Keratinocyte (primary cell): ENCODE data around the gene SLC27A3. TPM values are rescaled to one million over a fixed set of nuclear protein-coding genes. Genes with fewer than 3 reads are reported as not detected.

Experiments used
- DNase-seq: peaks from one replicate; pipeline ENCODE4 v3.0.0-alpha.2; 2011; ENCODE audit warnings: low read depth, missing footprints, low spot score
- FAIRE-seq: peaks from 2 replicates; lab custom pipeline; 2011; peaks lifted over from hg19 to GRCh38; lab: Jason Lieb, UNC
- H2AFZ ChIP-seq: 2 replicates; pipeline ENCODE4 v1.6.0; 2012; ENCODE audit warnings: low read length, control low read depth, inconsistent platforms; ENCODE audit not compliant: control insufficient read depth
- H3K27ac ChIP-seq: 2 replicates; pipeline ENCODE4 v1.5.1; 2011; ENCODE audit warnings: low read length; ENCODE audit not compliant: control insufficient read depth, insufficient read depth
- H3K27me3 ChIP-seq: 3 replicates; pipeline ENCODE4 v1.6.0; 2011; ENCODE audit warnings: low read length; ENCODE audit not compliant: control insufficient read depth, insufficient read depth; ENCODE audit errors: extremely low read depth
- H3K36me3 ChIP-seq, 2 experiments: 2 replicates in 1 of 2; 3 replicates in 1 of 2; pipeline ENCODE4 v1.5.1; 2011; ENCODE audit warnings: low read length in 2 of 2, mild to moderate bottlenecking in 1 of 2; ENCODE audit not compliant: control insufficient read depth in 2 of 2, insufficient read depth in 2 of 2; ENCODE audit errors: extremely low read depth in 1 of 2
- H3K4me1 ChIP-seq: 3 replicates; pipeline ENCODE4 v1.5.1; 2011; ENCODE audit warnings: low read length; ENCODE audit not compliant: control insufficient read depth, insufficient read depth; ENCODE audit errors: extremely low read depth
- H3K4me2 ChIP-seq: 3 replicates; pipeline ENCODE4 v1.6.0; 2011; ENCODE audit warnings: low read depth, low read length; ENCODE audit not compliant: control insufficient read depth, insufficient read depth; ENCODE audit errors: extremely low read depth
- H3K4me3 ChIP-seq, 3 experiments: fragments of 200-600 bp in 1 of 3; sonication (generic) in 1 of 3; 2 replicates in 2 of 3; 3 replicates in 1 of 3; pipeline ENCODE4 v1.5.1; 2011 to 2016; ENCODE audit warnings: low read length in 3 of 3, mild to moderate bottlenecking in 3 of 3, control low read depth in 2 of 3, inconsistent platforms in 1 of 3, low read depth in 1 of 3, mixed read lengths in 1 of 3, mixed run types in 1 of 3, moderate library complexity in 1 of 3; ENCODE audit not compliant: control insufficient read depth in 2 of 3, insufficient read depth in 2 of 3; ENCODE audit errors: extremely low read depth in 1 of 3
- H3K79me2 ChIP-seq: 2 replicates; pipeline ENCODE4 v1.6.0; 2012; ENCODE audit warnings: low read length; ENCODE audit not compliant: control insufficient read depth, insufficient read depth
- H3K9ac ChIP-seq: 3 replicates; pipeline ENCODE4 v1.6.0; 2011; ENCODE audit warnings: low read length; ENCODE audit not compliant: control insufficient read depth, insufficient read depth; ENCODE audit errors: extremely low read depth
- H3K9me1 ChIP-seq: 3 replicates; pipeline ENCODE4 v1.6.0; 2011; ENCODE audit warnings: low read length; ENCODE audit not compliant: control insufficient read depth, insufficient read depth; ENCODE audit errors: extremely low read depth
- H3K9me3 ChIP-seq: 2 replicates; pipeline ENCODE4 v1.5.1; 2012; ENCODE audit warnings: low read depth, low read length; ENCODE audit not compliant: control insufficient read depth
- H4K20me1 ChIP-seq: 3 replicates; pipeline ENCODE4 v1.6.0; 2011; ENCODE audit warnings: low read length; ENCODE audit not compliant: control insufficient read depth, insufficient read depth; ENCODE audit errors: extremely low read depth
- EZH2 ChIP-seq: IDR thresholded peaks from one replicate; pipeline ENCODE4 v1.6.1; 2012; ENCODE audit warnings: inconsistent platforms, mild to moderate bottlenecking, low read length, moderate library complexity
- dilution Hi-C: fragments of 300-500 bp; cut with MboI; formaldehyde crosslinking; loops from one replicate; pipeline ENCODE4 v1.7.0; 2020; ENCODE audit warnings: low sequenced_read_pairs; ENCODE audit not compliant: extremely low pct_ligation_motif_present
- polyA plus RNA-seq, 5 experiments: library from polyadenylated mRNA; depleted of rRNA in 3 of 5; stranded (reverse) in 3 of 5; stranded (forward) in 1 of 5; unstranded in 1 of 5; fragments of >200 nt; gene quantifications; 1 replicate in 1 of 5; 2 replicates in 3 of 5; 3 replicates in 1 of 5; pipeline versions ENCODE4 v1.2.1 to v1.2.3, GENCODE V29; 2011 to 2012; ENCODE audit warnings: missing spikeins in 2 of 5, low read depth in 1 of 5, low replicate concordance in 1 of 5
- TF ChIP-seq, protein P1 (sequence below), 3 experiments: IDR thresholded peaks in 1 of 3; conservative IDR thresholded peaks in 1 of 3; optimal IDR thresholded peaks in 1 of 3; 2 replicates in 2 of 3; 3 replicates in 1 of 3; pipeline versions ENCODE3 to v1.5.1; 2011; ENCODE audit warnings: low read length in 3 of 3, mild to moderate bottlenecking in 3 of 3, moderate library complexity in 2 of 3, control low read depth in 1 of 3, inconsistent platforms in 1 of 3; ENCODE audit not compliant: insufficient read depth in 2 of 3; ENCODE audit errors: extremely low read depth in 1 of 3

The SLC27A3 gene
- polyA plus RNA-seq, 1 donor (not counting 4 experiments of a cell fraction or from before 2014, with no cell fraction given), result 7.4 TPM

DNA sequence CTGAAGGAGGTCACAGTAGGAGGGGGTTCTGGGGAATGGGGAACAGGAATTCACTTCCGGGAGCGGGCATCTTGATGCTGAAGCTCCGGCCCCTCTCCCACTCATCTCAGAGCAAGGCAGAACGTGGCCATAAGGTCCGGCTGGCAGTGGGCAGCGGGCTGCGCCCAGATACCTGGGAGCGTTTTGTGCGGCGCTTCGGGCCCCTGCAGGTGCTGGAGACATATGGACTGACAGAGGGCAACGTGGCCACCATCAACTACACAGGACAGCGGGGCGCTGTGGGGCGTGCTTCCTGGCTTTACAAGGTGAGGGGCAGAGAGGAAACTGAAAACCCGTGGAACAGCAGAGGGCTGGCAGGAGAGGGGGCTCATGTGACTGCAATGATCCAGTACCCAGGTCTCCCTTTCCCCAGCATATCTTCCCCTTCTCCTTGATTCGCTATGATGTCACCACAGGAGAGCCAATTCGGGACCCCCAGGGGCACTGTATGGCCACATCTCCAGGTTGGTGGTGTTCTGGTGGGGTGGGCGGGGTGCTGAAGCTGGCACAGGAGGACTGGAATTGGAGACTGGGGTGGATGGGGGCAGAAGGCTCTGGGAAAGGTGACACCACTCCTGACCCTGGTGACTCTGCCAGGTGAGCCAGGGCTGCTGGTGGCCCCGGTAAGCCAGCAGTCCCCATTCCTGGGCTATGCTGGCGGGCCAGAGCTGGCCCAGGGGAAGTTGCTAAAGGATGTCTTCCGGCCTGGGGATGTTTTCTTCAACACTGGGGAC lies 3.0 kb downstream of the SLC27A3 start:
- no peak for DNase-seq
- H3K9me1 ChIP-seq, result no peaks in the 10 kb centered on the region
- no peak overlapping the region for H3K9ac ChIP-seq
- no peaks in the 10 kb centered on the region for H3K9me3 ChIP-seq
- no peak overlapping the region for H3K27ac ChIP-seq
- H3K27me3 ChIP-seq, result no peaks in the 10 kb centered on the region
- H3K4me2 ChIP-seq, result no peak overlapping the region
- peaks cover 19% of the 10 kb centered on the region for H3K4me1 ChIP-seq
- no peak for FAIRE-seq
- no peak overlapping the region for H2AFZ ChIP-seq
- H3K79me2 ChIP-seq, result no peaks in the 10 kb centered on the region
- H3K36me3 ChIP-seq, result peaks cover 0 to 3% of the 10 kb centered on the region in 2 experiments
- dilution Hi-C loops, result no loop called here
- H3K4me3 ChIP-seq, result no peak overlapping the region
- TF ChIP-seq, protein P1, sequence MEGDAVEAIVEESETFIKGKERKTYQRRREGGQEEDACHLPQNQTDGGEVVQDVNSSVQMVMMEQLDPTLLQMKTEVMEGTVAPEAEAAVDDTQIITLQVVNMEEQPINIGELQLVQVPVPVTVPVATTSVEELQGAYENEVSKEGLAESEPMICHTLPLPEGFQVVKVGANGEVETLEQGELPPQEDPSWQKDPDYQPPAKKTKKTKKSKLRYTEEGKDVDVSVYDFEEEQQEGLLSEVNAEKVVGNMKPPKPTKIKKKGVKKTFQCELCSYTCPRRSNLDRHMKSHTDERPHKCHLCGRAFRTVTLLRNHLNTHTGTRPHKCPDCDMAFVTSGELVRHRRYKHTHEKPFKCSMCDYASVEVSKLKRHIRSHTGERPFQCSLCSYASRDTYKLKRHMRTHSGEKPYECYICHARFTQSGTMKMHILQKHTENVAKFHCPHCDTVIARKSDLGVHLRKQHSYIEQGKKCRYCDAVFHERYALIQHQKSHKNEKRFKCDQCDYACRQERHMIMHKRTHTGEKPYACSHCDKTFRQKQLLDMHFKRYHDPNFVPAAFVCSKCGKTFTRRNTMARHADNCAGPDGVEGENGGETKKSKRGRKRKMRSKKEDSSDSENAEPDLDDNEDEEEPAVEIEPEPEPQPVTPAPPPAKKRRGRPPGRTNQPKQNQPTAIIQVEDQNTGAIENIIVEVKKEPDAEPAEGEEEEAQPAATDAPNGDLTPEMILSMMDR (optimal IDR thresholded peaks at IDR 0.05 in 1 of 3, IDR thresholded peaks at IDR 0.05 in 1 of 3, conservative IDR thresholded peaks at IDR 0.05 in 1 of 3; ENCODE audit: extremely low read depth in 1 of 3, insufficient read depth in 2 of 3, low read length in 3 of 3), result no peak
- no peak for TF ChIP-seq EZH2
- H4K20me1 ChIP-seq, result no peaks in the 10 kb centered on the region

DNA sequence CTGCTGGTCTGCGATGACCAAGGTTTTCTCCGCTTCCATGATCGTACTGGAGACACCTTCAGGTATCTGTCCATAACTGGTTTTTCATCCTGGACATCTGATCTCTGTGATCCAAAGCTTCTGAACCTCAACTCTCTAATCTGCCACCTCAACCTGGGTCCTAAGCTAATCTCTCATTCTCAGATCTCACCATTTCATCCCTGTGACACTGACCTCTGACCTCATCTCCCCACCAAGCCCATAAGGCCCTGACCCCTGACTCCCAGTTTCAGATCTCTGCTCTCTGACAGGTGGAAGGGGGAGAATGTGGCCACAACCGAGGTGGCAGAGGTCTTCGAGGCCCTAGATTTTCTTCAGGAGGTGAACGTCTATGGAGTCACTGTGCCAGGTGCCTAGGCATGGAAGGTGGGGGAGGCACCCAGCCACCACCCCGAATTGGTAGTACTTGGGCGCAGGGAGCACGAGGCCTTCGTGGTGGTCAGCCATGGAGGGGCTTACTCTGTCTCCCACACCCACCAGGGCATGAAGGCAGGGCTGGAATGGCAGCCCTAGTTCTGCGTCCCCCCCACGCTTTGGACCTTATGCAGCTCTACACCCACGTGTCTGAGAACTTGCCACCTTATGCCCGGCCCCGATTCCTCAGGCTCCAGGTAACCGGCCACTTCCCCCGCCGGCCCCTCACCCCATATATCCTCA lies 3.8 kb downstream of the SLC27A3 start:
- Histone ChIP-seq H3K79me2 (no peaks in the 10 kb centered on the region), H4K20me1 (no peaks in the 10 kb centered on the region), H3K4me3 (no peak overlapping the region), H3K36me3 (no peaks in the 10 kb centered on the region), H3K27me3 (no peaks in the 10 kb centered on the region), H3K9me1 (no peaks in the 10 kb centered on the region), H3K4me2 (no peak overlapping the region), H2AFZ (no peak overlapping the region), H3K4me1 (peaks cover 22% of the 10 kb centered on the region), H3K27ac (no peak overlapping the region), H3K9me3 (no peaks in the 10 kb centered on the region), H3K9ac (no peak overlapping the region)
- DNase-seq, result no peak
- dilution Hi-C loops, result no loop called here
- TF ChIP-seq, protein P1 (optimal IDR thresholded peaks at IDR 0.05 in 1 of 3, IDR thresholded peaks at IDR 0.05 in 1 of 3, conservative IDR thresholded peaks at IDR 0.05 in 1 of 3; ENCODE audit: extremely low read depth in 1 of 3, insufficient read depth in 2 of 3, low read length in 3 of 3), result no peak
- TF ChIP-seq EZH2, result no peak
- no peak for FAIRE-seq
